GM23338 (cell line): Measurements from ENCODE around the gene IQGAP1. TPM values are rescaled to one million over a fixed set of nuclear protein-coding genes. Genes with fewer than 3 reads are reported as not detected.

Source experiments
- ATAC-seq: fragments of 200-7000 bp; cut with Tn5 transposase; 3 replicates; pipeline ENCODE4 v1.9.1; 2020
- DNase-seq: peaks from one replicate; pipeline ENCODE4 v3.0.0-alpha.2; 2015; ENCODE audit warnings: low spot score
- H2AFZ ChIP-seq: fragments of 200-600 bp; sonication (generic); 2 replicates; pipeline ENCODE4 v1.8.0; 2016; ENCODE audit warnings: antibody characterized with exemption, mild to moderate bottlenecking, moderate library complexity
- H3F3A ChIP-seq: fragments of 200-600 bp; sonication (generic); replicated peaks from 2 replicates; pipeline ENCODE4 v1.8.0; 2017; ENCODE audit warnings: antibody characterized with exemption, mixed run types, low read depth
- H3K27ac ChIP-seq: fragments of 200-600 bp; sonication (generic); 2 replicates; pipeline ENCODE4 v1.6.1; 2016; ENCODE audit warnings: low read depth
- H3K27me3 ChIP-seq: fragments of 200-600 bp; sonication (generic); 2 replicates; pipeline ENCODE4 v1.8.0; 2016; ENCODE audit warnings: mild to moderate bottlenecking, mixed run types, moderate library complexity; ENCODE audit not compliant: insufficient read depth
- H3K36me3 ChIP-seq: fragments of 200-600 bp; sonication (generic); 2 replicates; pipeline ENCODE4 v1.8.0; 2016; ENCODE audit warnings: mild to moderate bottlenecking; ENCODE audit not compliant: insufficient read depth
- H3K4me1 ChIP-seq: fragments of 200-600 bp; sonication (generic); 2 replicates; pipeline ENCODE4 v1.8.0; 2016; ENCODE audit warnings: mild to moderate bottlenecking, moderate library complexity; ENCODE audit not compliant: insufficient read depth
- H3K4me2 ChIP-seq: fragments of 200-600 bp; sonication (generic); 2 replicates; pipeline ENCODE4 v1.7.1; 2017; ENCODE audit warnings: mixed run types
- H3K4me3 ChIP-seq: fragments of 200-600 bp; sonication (generic); 2 replicates; pipeline ENCODE4 v1.6.1; 2016; ENCODE audit warnings: mixed run types
- H3K79me2 ChIP-seq: fragments of 200-600 bp; sonication (generic); replicated peaks from 2 replicates; pipeline ENCODE4 v1.8.0; 2017; ENCODE audit warnings: mild to moderate bottlenecking; ENCODE audit not compliant: insufficient read depth
- H3K9me2 ChIP-seq: fragments of 200-600 bp; sonication (generic); 2 replicates; pipeline ENCODE4 v1.8.0; 2017; ENCODE audit not compliant: insufficient read depth
- H4K20me1 ChIP-seq: fragments of 200-600 bp; sonication (generic); replicated peaks from 2 replicates; pipeline ENCODE4 v1.8.0; 2017; ENCODE audit warnings: mild to moderate bottlenecking; ENCODE audit not compliant: insufficient read depth
- H3K27ac Mint-ChIP-seq: 2 replicates; pipeline ENCODE4 v1.8.0; 2020; ENCODE audit warnings: inconsistent platforms, mild to moderate bottlenecking, moderate library complexity, mixed read lengths
- H3K27me3 Mint-ChIP-seq: 3 replicates; pipeline ENCODE4 v1.8.0; 2022; ENCODE audit warnings: low read depth, mild to moderate bottlenecking, moderate library complexity, mixed read lengths, inconsistent platforms; ENCODE audit not compliant: insufficient read depth, poor library complexity
- H3K36me3 Mint-ChIP-seq: 3 replicates; pipeline ENCODE4 v1.8.0; 2021; ENCODE audit warnings: low read depth, mild to moderate bottlenecking, inconsistent platforms, moderate library complexity, mixed read lengths
- H3K4me1 Mint-ChIP-seq: 3 replicates; pipeline ENCODE4 v1.8.0; 2020; ENCODE audit warnings: mild to moderate bottlenecking, inconsistent platforms, mixed read lengths
- H3K4me3 Mint-ChIP-seq: 3 replicates; pipeline ENCODE4 v1.8.0; 2021; ENCODE audit warnings: moderate library complexity, mild to moderate bottlenecking, inconsistent platforms, mixed read lengths
- H3K9me3 Mint-ChIP-seq: 3 replicates; pipeline ENCODE4 v1.8.0; 2020; ENCODE audit warnings: moderate library complexity, mild to moderate bottlenecking, inconsistent platforms, mixed read lengths
- CREB1 ChIP-seq: fragments of 250-450 bp; sonication (Bioruptor Pico); IDR thresholded peaks from 2 replicates; pipeline ENCODE4 v1.5.0; 2020; ENCODE audit warnings: low read depth, mild to moderate bottlenecking, moderate library complexity
- CTCF ChIP-seq, 2 experiments: fragments of 200-600 bp in 1 of 2; sonication (generic) in 1 of 2; conservative IDR thresholded peaks; 2 replicates each; pipeline versions ENCODE4 v1.5.1 to v1.6.1; 2016 to 2017; ENCODE audit warnings: antibody characterized with exemption in 2 of 2, low read depth in 2 of 2, mild to moderate bottlenecking in 2 of 2, moderate library complexity in 1 of 2
- ETS1 ChIP-seq: IDR thresholded peaks from 2 replicates; pipeline ENCODE4 v1.6.1; 2016; ENCODE audit warnings: antibody characterized with exemption
- EZH2 ChIP-seq: fragments of 200-600 bp; sonication (generic); IDR thresholded peaks from one replicate; pipeline ENCODE4 v1.8.0; 2017; ENCODE audit warnings: antibody characterized with exemption, mild to moderate bottlenecking, low read depth; ENCODE audit not compliant: unreplicated experiment
- NANOG ChIP-seq: IDR thresholded peaks from 2 replicates; pipeline ENCODE4 v1.6.1; 2016; ENCODE audit warnings: antibody characterized with exemption, borderline replicate concordance
- STAT1 ChIP-seq: IDR thresholded peaks from one replicate; pipeline ENCODE4 v1.6.1; 2016; ENCODE audit warnings: antibody characterized with exemption; ENCODE audit not compliant: unreplicated experiment
- polyA plus RNA-seq: library from polyadenylated mRNA; unstranded; fragments of >200 nt; fragmentation: Nextera tagmentation; extraction: Ambion mirVana; gene quantifications from 2 replicates; pipeline ENCODE4 v1.2.1, GENCODE V29; 2016
- total RNA-seq: library from RNA; depleted of rRNA; stranded (reverse); fragments of >200 nt; shearing (Covaris generic); gene quantifications from 2 replicates; pipeline ENCODE4 v1.2.3, GENCODE V29; 2014
- TF ChIP-seq, protein P1 (sequence below): fragments of 250-450 bp; sonication (Bioruptor Pico); IDR thresholded peaks from 2 replicates; pipeline ENCODE4 v1.5.0; 2020; ENCODE audit warnings: mild to moderate bottlenecking, moderate library complexity

Gene IQGAP1
- total and polyA plus RNA-seq, 2 experiments from 2014 or later: 92.7 to 159 TPM

DNA sequence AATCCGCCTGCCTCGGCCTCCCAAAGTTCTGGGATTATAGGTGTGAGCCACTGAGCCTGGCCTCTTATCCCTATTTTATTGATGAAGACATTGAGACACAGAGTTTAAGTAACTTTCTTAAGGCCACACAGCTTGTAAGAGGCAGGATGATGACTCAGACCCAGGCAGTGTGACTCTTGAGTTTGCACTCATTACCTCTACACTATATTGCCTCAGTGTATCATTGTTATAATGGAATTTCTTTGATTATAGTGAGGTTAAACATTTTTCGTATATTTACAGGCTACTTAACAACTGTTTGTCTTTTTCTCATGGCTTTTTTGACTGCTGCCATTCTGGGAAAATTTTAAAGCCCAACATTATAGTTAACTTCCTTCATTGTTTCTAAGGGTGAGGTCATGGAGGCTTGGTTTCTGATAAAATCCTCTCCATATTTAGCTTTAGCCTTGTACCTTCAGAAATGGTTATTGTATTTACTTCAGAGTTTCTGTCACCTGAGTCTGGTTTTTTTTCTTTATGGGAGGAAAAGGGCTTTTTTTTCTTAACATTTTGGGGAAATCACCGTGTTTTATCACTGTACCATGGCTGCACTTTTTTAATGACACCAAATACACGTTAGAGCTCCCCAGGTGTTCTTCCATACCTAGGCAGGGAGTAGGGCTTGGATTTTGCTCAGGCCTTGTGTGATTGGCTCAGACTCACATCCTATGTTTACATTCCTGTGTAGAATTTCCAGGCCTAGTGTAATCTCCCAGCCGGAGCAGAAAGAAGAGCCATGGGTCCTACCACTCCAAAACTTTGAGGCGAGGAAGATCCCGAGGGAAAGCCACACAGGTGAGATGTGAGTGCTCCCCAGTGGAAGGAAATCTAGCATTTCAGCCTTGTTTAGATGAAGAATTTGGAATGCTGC lies 29.7 kb upstream of the IQGAP1 start:
- Mint-ChIP-seq H3K36me3 (peaks cover 6% of the 10 kb centered on the region; the same call in 1 of the 3 replicates), H3K27ac (no peak overlapping the region), H3K9me3 (no peaks in the 10 kb centered on the region), H3K4me1 (peaks cover 9% of the 10 kb centered on the region), H3K27me3 (no peaks in the 10 kb centered on the region), H3K4me3 (no peak overlapping the region)
- Histone ChIP-seq H3K27ac (no peak overlapping the region), H3K79me2 (no peaks in the 10 kb centered on the region), H3K36me3 (no peaks in the 10 kb centered on the region), H3K27me3 (no peaks in the 10 kb centered on the region), H4K20me1 (no peaks in the 10 kb centered on the region), H3K4me1 (no peaks in the 10 kb centered on the region), H3K9me2 (no peaks in the 10 kb centered on the region), H3K4me3 (no peak overlapping the region), H3K4me2 (no peak overlapping the region), H2AFZ (no peak overlapping the region), H3F3A (0 out of 2 replicates have a peak, but pooled peaks cover 4% of the 10 kb centered on the region)
- no peak for DNase-seq
- no peak for TF ChIP-seq ETS1
- TF ChIP-seq, protein P1, sequence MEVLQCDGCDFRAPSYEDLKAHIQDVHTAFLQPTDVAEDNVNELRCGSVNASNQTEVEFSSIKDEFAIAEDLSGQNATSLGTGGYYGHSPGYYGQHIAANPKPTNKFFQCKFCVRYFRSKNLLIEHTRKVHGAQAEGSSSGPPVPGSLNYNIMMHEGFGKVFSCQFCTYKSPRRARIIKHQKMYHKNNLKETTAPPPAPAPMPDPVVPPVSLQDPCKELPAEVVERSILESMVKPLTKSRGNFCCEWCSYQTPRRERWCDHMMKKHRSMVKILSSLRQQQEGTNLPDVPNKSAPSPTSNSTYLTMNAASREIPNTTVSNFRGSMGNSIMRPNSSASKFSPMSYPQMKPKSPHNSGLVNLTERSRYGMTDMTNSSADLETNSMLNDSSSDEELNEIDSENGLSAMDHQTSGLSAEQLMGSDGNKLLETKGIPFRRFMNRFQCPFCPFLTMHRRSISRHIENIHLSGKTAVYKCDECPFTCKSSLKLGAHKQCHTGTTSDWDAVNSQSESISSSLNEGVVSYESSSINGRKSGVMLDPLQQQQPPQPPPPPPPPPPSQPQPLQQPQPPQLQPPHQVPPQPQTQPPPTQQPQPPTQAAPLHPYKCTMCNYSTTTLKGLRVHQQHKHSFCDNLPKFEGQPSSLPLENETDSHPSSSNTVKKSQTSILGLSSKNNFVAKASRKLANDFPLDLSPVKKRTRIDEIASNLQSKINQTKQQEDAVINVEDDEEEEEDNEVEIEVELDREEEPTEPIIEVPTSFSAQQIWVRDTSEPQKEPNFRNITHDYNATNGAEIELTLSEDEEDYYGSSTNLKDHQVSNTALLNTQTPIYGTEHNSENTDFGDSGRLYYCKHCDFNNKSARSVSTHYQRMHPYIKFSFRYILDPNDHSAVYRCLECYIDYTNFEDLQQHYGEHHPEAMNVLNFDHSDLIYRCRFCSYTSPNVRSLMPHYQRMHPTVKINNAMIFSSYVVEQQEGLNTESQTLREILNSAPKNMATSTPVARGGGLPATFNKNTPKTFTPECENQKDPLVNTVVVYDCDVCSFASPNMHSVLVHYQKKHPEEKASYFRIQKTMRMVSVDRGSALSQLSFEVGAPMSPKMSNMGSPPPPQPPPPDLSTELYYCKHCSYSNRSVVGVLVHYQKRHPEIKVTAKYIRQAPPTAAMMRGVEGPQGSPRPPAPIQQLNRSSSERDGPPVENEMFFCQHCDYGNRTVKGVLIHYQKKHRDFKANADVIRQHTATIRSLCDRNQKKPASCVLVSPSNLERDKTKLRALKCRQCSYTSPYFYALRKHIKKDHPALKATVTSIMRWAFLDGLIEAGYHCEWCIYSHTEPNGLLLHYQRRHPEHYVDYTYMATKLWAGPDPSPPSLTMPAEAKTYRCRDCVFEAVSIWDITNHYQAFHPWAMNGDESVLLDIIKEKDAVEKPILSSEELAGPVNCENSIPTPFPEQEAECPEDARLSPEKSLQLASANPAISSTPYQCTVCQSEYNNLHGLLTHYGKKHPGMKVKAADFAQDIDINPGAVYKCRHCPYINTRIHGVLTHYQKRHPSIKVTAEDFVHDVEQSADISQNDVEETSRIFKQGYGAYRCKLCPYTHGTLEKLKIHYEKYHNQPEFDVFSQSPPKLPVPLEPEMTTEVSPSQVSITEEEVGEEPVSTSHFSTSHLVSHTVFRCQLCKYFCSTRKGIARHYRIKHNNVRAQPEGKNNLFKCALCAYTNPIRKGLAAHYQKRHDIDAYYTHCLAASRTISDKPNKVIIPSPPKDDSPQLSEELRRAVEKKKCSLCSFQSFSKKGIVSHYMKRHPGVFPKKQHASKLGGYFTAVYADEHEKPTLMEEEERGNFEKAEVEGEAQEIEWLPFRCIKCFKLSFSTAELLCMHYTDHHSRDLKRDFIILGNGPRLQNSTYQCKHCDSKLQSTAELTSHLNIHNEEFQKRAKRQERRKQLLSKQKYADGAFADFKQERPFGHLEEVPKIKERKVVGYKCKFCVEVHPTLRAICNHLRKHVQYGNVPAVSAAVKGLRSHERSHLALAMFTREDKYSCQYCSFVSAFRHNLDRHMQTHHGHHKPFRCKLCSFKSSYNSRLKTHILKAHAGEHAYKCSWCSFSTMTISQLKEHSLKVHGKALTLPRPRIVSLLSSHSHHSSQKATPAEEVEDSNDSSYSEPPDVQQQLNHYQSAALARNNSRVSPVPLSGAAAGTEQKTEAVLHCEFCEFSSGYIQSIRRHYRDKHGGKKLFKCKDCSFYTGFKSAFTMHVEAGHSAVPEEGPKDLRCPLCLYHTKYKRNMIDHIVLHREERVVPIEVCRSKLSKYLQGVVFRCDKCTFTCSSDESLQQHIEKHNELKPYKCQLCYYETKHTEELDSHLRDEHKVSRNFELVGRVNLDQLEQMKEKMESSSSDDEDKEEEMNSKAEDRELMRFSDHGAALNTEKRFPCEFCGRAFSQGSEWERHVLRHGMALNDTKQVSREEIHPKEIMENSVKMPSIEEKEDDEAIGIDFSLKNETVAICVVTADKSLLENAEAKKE (CRISPR knock-in tag): no peak
- no peak for TF ChIP-seq STAT1
- no peak for TF ChIP-seq CTCF (conservative IDR thresholded peaks at IDR 0.05; ENCODE audit: low read depth in 2 of 2)
- no peak for TF ChIP-seq CREB1
- TF ChIP-seq NANOG: no peak
- no peak for TF ChIP-seq EZH2
- no peak for ATAC-seq
